ENCODE measurements around the gene MAGI3.
"Not testable (repeated sequence)": the region's sequence is repeated elsewhere in the genome, so short reads cannot be mapped to it uniquely, and the experiment has no call there.

Gene MAGI3

GRCh38 chr1:113517983-113518382 lies 127.7 kb downstream of the MAGI3 start:
- no peak for DNase-seq (ENCODE audit: low read depth)

GRCh38 chr1:113519556-113519955 lies 129.2 kb downstream of the MAGI3 start:
- no peak for DNase-seq (ENCODE audit: low read depth)

GRCh38 chr1:113530021-113530420 lies 139.7 kb downstream of the MAGI3 start:
- no peak for DNase-seq (ENCODE audit: low read depth)

GRCh38 chr1:113531321-113531720 lies 141.0 kb downstream of the MAGI3 start:
- no peak for DNase-seq (ENCODE audit: low read depth)

GRCh38 chr1:113533061-113533460 lies 142.7 kb downstream of the MAGI3 start:
- no peak for DNase-seq (ENCODE audit: low read depth)

- DNase-seq (ENCODE audit: low read depth): no peak
Observed at GRCh38 chr1:113534130-113534817, 144.0 kb downstream of the MAGI3 start.

- DNase-seq (ENCODE audit: low read depth): no peak
Observed at GRCh38 chr1:113534875-113535274, 144.6 kb downstream of the MAGI3 start.

- no peak for DNase-seq (ENCODE audit: low read depth)
Observed at GRCh38 chr1:113536182-113536780, 146.0 kb downstream of the MAGI3 start.

GRCh38 chr1:113538225-113538624 lies 147.9 kb downstream of the MAGI3 start:
- no peak for DNase-seq (ENCODE audit: low read depth)

- no peak for DNase-seq (ENCODE audit: low read depth)
Observed at GRCh38 chr1:113540335-113540734, 150.0 kb downstream of the MAGI3 start.

- DNase-seq (ENCODE audit: low read depth): no peak
Observed at GRCh38 chr1:113541106-113541505, 150.8 kb downstream of the MAGI3 start.

GRCh38 chr1:113542221-113542701 lies 151.9 kb downstream of the MAGI3 start:
- no peak for DNase-seq (ENCODE audit: low read depth)

- DNase-seq (ENCODE audit: low read depth): no peak
Observed at GRCh38 chr1:113543110-113543509, 152.8 kb downstream of the MAGI3 start.

GRCh38 chr1:113545210-113545609 lies 154.9 kb downstream of the MAGI3 start:
- no peak for DNase-seq (ENCODE audit: low read depth)

GRCh38 chr1:113545626-113546025 lies 155.3 kb downstream of the MAGI3 start:
- DNase-seq (ENCODE audit: low read depth): no peak

GRCh38 chr1:113551728-113552127 lies 161.4 kb downstream of the MAGI3 start:
- no peak for DNase-seq (ENCODE audit: low read depth)

- DNase-seq (ENCODE audit: low read depth): no peak
Observed at GRCh38 chr1:113552244-113552643, 161.9 kb downstream of the MAGI3 start.

- no peak for DNase-seq (ENCODE audit: low read depth)
Observed at GRCh38 chr1:113557187-113557586, 166.9 kb downstream of the MAGI3 start.

GRCh38 chr1:113565621-113566020 lies 175.3 kb downstream of the MAGI3 start:
- no peak for DNase-seq (ENCODE audit: low read depth)

- DNase-seq (ENCODE audit: low read depth): no peak
Observed at GRCh38 chr1:113567427-113567826, 177.1 kb downstream of the MAGI3 start.

- not testable (repeated sequence) for DNase-seq (ENCODE audit: low read depth)
Observed at GRCh38 chr1:113575744-113576260, 185.5 kb downstream of the MAGI3 start.

GRCh38 chr1:113576271-113576670 lies 186.0 kb downstream of the MAGI3 start:
- DNase-seq (ENCODE audit: low read depth): no peak

GRCh38 chr1:113579256-113580018 lies 189.1 kb downstream of the MAGI3 start:
- DNase-seq (ENCODE audit: low read depth): no peak

Data from activated T-cell treated with anti-CD3 and anti-CD28 coated beads for 24 hours (primary cell).